ENCODE results near the gene ATP8A1. TPM values are rescaled to one million over a fixed set of nuclear protein-coding genes. Genes with fewer than 3 reads are reported as not detected.

Gene ATP8A1
- total and polyA plus RNA-seq, 2 of the 8 experiments (the other 6 are each of a cell fraction or from before 2014, with no cell fraction given) = 3.7 to 14.9 TPM

- TF ChIP-seq CHD7 (IDR thresholded peaks at IDR 0.05; ENCODE audit: insufficient replicate concordance, low read length) (no peak), SIN3A (conservative IDR thresholded peaks at IDR 0.05 in 1 of 2, IDR thresholded peaks at IDR 0.05 in 1 of 2; ENCODE audit: low read depth in 1 of 2, low read length in 2 of 2) (peak; percentile 30 to 63; a peak in 2 of 4 replicates), TAF7 (optimal IDR thresholded peaks at IDR 0.05; ENCODE audit: borderline replicate concordance, low read depth, low read length) (peak; percentile 85), MAX (IDR thresholded peaks at IDR 0.05) (no peak), TEAD4 (IDR thresholded peaks at IDR 0.05; ENCODE audit: low read depth, low read length) (no peak), CEBPB (IDR thresholded peaks at IDR 0.05; ENCODE audit: low read depth, low read length) (no peak), RFX5 (IDR thresholded peaks at IDR 0.05; ENCODE audit: borderline replicate concordance, low read depth, low read length) (no peak), POLR2A (IDR thresholded peaks at IDR 0.05; ENCODE audit: control extremely low read depth in 1 of 2, low read depth in 2 of 2, low read length in 2 of 2) (peak; percentile 57 to 92), KDM5A (IDR thresholded peaks at IDR 0.05; ENCODE audit: low read length) (no peak), YY1 (IDR thresholded peaks at IDR 0.05; ENCODE audit: low read depth, low read length) (0 out of 2 replicates have a peak, but pooled peaks have one; percentile 17)
Measured at GRCh38 chr4:42656944-42657792, at the start of gene ATP8A1 (continued).
